NCI-H1694 (cell line): ENCODE measurements around the gene RITA1.

Experiments used
- DNase-seq: peaks from one replicate; lab custom pipeline; 2025; lab: John Stamatoyannopoulos, UW

RITA1 gene

DNA sequence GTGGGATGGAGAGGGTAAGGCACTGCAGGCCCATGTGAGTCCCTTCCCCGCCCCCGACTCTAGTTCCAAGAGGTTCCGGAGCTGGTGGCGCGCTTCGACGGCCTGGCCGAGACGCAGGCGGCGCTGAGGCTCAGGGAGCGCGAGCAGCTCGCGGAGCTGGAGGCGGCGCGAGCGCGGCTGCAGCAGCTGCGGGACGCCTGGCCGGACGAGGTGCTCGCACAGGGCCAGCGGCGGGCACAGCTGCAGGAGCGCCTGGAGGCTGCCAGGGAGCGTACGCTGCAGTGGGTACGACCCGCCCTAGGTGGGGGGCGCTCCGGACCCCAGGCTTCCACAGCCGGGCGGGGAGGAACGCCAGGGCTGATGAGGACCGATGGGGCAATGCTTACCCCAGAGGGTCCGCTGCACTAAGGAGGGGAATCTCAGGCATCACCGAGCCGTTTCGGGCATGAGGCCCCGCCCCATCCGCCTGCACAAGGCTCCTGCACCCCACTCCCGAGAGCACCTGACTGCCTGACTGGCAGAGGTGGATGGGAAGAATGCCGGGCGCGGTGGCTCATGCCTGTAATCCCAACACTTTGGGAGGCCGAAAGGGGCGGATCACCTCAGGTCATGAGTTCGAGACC is 31.1 kb upstream of the RITA1 start:
- no peak for DNase-seq

DNA sequence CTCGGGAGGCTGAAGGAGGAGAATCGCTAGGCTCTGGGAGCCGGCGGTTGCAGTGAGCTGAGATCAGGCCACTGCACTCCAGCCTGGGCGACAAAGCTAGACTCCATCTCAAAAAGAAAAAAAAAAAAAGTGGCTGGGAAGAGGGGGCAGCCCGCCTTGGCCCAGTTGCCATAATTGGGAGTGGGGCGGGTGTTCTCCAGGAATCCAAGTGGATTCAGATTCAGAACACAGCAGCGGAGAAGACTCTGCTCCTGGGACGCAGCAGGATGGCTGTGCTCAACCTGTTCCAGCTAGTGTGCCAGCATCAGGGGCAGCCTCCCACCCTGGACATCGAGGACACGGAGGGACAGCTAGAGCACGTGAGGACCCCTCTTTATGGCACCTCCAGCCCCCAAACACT is 30.5 kb upstream of the RITA1 start:
- DNase-seq: no peak

DNA sequence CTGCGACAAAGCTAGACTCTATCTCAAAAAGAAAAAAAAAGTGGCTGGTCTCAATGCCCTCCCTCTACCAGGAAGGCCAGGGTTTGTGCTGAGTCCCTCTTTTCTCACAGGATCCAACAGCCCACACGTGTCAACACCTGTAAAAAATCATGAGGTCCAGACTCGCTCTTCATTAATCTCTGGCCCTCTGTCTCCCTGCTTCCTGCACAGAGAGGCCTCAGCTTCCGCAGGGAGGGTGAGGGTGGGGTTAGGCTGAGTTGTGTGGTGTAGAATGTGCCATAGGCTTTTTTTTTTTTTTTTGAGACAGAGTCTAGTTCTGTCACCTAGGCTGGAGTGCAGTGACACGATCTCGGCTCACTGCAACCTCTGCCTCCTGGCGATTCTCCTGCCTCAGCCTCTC is 29.9 kb upstream of the RITA1 start:
- DNase-seq: no peak

DNA sequence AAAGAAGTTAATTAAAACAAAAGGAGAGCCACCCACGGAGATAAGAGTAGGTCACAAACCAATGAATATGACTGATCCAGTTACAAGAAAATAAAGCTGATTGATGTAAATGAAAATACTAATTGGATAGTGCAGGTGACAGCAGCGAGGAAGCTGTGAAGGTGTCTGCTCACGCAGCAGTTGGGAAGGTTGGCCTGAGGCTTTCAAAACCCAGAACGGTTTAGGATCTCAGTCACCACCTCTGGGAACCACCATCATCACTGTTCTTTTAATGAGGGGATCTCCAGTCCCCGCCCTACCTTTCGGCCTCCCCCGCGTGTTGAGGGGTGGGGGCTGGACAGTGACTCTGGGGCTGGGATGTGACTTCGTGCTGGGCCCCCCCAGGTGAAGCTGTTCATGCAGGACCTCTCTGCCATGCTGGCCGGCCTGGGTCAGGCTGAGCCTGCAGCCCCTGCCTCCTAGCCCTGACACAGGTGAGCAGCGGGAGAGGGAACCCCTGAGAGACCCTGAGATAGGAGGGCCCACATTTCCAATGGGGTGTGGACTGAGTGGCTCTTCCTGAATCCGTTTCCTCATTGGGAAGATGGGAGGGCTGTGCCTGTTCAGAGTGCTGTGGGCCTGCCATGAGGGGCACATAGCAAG is 28.2 kb upstream of the RITA1 start:
- DNase-seq: no peak

DNA sequence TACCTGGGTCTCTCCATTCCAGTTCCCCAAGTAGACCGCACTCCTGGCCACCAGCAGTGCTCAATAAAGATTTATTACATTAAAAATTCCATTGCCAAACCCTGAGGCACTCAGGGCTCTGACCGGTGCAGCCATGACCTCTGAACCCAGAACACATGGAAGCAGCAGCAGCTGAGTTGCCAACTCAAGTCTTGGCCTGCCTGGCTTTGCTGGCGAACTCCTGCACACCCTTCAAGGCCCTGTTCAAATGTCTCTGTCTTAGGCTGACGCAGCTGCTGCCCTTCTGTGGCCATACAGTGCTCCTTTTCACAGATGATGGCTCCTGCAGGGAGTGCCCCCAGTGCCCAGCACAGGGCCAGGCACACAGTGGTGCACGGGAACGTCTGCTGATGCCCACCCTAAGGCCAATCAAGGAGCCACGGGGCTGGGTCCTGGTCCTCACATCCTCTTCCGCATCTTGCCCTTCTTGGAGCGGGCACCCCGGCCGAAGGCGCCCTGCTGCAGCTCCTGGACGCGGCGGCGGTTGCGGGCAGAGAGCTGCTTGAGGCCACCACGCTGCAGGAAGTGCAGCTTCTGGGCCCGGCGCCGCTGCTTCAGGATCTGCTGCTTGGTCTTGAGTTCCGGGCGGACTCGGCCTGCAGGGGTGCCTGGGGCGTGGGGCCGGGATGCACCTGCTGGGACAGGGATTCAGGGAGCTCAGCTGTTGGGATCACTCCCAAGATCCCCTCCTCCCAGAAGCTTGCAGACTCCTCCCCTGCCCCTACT is 26.9 kb upstream of the RITA1 start:
- no peak for DNase-seq

DNA sequence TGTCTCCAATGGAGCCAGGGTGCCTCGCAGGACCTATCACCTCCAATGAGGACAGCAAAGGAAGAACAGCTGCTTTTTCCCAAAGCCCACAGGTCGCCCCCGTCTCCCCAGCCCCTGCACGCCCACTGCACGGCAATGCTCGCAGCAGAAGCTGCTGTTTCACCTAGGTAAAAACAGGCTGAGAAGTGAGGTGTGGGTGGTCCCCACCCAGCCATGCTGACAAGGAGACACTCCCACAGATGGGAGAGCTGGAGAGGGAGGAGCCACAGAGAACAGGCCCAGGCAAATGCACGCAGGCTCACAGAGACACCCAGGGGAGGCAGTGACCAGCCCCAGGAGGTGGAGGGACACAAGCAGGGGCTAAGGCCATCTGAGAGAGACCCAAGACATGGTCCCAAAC is 25.6 kb upstream of the RITA1 start:
- no peak for DNase-seq

DNA sequence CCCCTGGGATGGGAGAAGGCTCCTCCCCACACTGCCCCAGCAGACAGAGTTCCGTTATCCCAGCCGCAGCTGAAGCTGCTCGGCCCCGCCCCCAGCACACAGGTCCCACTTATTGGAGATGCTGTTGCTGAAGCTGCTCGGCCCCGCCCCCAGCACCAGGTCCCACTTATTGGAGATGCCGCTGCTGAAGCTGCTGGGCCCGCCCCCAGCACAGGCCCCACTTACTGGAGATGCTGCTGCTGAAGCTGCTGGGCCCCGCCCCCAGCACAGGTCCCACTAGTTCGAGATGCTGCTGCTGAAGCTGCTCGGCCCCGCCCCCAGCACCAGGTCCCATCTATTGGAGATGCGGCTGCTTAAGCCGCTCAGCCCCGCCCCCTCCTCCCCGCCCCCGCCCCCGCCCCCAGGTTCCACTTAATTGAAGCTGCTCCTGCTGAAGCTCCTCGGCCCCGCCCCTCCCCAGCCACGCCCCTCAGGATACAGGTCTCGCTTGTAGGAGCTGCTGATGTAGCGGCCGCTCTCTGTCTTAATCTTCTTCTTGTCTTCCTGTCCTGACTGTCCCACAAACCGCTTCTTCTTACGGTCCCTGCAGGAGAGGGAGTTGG is 24.0 kb upstream of the RITA1 start:
- DNase-seq: peak; percentile 59

DNA sequence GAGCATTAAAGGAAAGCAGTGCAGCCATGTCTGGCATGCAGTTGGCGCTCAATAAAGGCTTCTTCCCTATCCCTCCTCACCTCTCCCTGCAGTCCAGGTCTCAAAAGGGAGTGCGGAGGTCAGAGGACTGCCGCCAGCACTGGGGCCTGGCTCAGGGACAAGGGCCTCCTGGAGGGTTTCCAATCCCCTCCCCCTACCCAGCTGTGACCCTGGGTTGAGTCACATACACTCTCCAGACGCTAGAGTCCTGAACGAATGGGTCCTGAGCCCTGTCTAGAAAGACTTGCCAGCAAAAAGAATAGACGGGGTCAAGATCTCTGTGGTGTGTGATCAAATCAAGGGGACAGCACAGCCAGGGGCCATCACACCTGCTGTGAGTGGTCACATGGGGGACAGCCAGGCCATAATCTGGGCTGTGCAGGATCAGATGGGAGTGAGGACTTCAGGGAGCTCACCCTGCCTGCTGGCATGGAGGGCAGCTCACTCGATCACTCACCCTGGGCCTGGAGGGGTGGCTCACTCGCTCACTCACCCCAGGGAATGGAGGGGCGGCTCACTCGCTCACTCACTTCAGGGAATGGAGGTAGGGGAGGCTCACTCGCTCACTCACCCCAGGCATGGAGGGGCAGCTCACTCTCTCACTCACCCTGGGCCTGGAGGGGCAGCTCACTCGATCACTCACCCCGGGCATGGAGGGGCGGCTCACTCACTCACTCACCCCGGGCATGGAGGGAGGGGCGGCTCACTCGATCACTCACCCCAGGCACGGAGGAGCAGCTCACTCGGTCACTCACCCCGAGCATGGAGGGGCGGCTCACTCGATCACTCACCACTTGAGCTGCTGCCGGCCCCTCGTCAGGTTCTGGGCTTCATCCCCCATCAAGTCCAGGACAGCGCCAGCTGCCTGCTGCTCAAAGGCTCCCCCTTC is 23.2 kb upstream of the RITA1 start:
- peak; percentile 2 for DNase-seq

DNA sequence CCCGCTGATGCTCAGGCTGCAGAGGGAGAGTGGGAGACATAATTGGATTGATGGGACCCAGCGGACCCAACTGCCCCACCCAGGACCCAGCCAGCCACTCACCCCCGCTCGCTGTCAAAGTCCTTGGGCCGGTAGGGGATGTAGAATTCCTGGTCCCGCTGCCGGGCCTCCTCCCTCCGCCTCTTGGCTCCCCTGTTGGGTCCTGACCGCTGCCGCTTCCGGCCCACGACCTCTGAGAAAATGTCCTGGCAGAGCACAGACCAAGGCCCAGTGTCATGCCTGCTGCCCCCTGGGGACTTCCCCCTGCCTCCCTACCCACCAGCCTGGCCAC is 22.5 kb upstream of the RITA1 start:
- no peak for DNase-seq

DNA sequence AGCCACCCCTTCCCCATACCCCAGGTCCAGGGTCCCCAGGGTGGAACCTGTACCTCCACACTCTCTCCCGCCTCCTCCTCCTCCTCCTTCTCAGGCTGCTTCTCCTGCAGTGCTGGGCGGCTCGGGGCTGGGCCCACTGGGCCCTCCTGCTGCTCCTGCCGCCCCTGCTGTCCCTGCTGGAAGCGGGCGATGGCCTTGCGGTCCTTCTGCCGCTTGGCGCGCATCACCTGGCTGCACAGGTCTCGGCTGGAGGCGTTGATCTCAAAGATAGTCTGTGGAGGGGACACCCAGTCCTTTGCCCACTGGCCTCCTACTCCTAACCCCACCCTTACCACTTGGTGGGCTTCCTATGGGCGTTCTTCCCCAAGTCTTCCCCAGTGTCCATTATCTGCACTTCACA is 21.5 kb upstream of the RITA1 start:
- no peak for DNase-seq

DNA sequence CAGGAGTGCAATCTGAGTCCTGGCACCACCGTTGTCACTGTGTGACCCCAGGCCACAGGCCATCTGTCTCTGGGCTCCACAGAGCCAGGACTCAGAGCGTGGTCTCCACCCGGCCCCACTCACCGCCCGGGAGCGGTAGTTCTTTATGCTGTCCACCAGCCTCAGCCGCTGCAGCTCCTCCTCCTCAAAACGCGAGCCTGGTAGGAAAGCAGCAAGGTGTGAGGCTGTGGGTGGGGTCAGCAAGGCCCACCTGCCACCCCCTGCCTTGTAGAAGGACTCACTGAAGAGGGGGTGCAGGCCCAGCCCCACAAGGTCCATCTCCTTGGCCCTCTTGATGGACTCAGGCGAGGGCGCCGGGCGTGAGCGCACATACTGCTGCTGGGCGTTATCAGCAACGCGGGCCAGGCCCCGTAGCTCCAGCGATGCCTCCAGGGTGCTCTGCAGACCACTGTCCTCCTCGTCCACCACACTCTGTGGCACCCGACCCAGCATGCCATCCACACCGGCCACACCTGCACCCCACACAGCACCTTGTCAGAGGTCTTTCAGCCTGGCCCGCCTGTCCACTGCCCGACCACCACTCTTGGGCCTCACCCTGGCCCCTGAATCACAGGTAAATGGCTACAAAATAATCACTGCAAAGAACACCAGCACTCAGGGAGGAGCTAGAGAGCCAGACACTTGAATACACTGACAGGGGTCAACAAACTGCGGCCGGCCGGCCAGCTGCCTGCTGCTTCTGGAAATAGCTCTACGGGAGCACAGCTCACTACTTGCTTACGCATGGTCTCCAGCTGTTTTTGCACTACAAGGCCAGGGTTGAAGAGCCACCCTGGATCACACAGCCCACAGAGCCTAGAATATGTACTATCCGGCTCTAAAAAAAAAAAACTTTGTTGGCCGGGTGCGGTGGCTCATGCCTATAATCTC is 19.7 kb upstream of the RITA1 start:
- DNase-seq: no peak

DNA sequence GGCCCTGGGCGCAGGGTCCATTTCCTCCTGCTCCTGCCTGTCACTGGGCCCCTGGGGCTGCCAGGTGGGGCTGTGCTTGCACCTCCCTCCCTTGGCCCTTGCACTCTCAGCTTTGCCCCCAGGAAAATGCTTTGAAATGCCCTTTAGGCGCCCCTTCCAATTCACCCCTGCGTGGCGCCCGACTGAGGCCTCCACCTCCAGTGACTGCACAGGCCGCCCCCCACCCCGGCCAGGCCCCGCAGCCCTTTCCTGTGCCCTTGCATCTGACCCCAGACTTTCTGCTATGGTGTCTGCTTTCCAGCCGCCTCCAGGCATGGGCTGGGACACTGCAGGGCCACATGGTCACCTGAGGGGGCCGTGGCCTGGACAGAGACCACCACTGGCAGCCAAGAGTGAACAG is 17.7 kb upstream of the RITA1 start:
- no peak for DNase-seq

DNA sequence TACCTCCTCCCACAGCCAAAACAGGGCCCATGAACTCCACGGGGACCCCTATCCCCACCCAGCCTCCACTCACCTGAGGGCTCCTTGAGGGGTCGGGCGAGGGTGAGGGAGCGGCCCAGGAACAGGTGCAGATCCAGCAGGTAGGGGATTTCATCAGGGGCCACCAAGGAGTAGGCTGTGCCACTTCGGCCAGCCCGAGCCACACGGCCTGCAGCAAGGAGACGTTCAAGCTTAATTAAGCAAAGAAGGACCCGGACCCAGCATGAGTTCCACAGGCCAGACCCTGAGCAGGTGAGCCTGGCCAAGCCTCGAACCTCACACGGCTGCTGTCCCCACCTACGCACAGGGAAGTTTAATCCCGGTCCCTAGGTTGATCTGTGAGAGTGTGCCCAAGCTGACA is 15.8 kb upstream of the RITA1 start:
- no peak for DNase-seq

DNA sequence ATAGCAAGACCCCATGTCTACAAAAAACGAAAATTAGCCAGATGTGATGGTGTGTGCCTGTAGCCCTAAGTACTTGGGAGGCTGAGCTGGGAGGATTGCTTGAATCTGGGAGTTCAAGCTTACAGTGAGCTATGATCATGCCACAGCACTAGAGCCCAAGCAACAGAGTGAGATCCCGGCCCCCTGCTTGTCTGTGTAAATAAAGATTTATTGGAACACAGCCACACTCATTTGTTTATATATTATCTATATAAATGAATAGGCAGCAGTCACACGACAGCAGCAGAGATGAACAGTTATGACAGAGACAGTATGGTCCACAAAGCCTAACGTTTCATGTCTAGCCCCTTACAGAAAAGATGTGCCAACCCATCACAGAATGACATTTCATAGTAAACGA is 15.1 kb upstream of the RITA1 start:
- no peak for DNase-seq

DNA sequence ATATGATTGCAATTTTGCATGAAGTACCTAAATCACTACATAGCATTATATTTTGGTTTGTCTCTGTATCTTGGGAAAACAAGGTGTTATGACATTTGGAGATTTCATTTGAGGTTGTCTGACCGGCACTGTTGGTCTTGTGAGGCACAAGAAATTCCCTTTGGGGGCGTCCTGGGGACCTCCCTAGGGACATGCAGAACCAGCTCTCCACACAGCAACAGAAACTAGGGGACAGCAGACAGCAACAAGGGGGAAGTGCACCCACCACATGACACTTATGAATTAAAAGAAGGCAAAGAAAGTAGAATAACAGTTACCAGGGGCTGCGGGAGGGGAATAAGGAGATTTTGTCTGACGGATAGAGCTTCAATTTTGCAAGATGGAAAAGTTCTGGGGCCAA is 14.6 kb upstream of the RITA1 start:
- no peak for DNase-seq

DNA sequence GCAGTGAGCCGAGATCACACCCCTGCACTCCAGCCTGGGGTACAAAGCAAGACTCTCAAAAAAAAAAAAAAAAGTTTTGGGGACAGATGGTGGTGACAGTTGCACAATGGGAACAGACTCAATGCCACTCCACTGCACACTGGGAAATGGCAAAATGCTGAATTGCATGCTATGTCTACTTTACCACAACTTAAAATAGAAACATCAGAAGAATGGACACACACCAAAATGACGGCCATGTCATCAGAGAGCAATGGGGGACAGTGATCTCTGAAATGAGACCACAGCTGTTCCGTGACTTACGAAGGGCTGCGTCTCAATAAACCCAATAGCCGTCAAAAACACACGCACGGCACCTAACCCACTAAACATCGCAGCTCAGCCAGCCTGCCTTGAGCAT is 14.0 kb upstream of the RITA1 start:
- no peak for DNase-seq

DNA sequence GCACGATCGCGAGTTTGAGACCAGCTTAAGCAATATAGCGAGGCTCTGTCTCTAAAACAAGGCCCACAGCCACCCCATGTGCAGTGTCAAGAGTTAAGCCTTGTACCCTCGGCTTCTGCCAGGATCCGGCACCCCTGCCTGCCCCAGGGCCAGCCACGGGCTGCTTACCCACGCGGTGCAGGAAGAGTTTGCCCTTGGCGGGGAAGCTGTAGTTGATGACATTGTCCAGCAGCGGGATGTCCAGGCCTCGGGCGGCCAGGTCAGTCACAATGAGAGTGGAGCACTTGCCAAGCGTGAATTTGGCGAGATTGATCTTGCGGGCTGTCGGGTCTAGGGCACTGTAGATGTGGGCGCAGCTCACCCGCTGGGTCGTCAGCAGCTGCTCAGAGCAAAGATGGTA is 13.3 kb upstream of the RITA1 start:
- DNase-seq: no peak

DNA sequence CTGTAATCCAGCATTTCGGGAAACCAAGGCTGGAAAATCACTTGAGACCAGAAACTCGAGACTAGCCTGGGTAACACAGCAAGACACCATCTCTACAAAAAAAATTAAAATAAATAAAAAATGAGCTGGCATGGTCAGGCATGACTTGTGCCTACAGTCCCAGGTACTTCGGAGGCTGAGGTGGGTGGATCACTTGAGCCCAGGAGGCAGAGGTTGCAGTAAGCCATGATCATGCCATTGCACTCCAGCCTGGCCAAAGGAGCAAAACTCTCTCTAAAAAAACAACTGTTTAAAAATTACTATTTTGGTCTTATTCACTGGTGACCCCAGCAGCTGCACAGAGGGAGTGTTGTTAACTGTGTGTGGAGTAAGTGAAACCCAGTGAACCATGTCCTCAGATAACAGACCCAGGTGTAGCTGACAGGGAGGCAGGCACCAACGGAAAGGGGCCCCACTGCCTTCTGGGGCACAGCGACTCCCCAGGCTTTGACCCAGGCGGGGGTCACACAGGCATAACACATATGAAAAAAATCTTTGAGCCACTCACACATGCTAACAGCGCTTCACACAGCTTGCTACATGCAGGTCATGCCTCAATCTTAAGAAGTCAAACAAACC is 12.3 kb upstream of the RITA1 start:
- DNase-seq: no peak

DNA sequence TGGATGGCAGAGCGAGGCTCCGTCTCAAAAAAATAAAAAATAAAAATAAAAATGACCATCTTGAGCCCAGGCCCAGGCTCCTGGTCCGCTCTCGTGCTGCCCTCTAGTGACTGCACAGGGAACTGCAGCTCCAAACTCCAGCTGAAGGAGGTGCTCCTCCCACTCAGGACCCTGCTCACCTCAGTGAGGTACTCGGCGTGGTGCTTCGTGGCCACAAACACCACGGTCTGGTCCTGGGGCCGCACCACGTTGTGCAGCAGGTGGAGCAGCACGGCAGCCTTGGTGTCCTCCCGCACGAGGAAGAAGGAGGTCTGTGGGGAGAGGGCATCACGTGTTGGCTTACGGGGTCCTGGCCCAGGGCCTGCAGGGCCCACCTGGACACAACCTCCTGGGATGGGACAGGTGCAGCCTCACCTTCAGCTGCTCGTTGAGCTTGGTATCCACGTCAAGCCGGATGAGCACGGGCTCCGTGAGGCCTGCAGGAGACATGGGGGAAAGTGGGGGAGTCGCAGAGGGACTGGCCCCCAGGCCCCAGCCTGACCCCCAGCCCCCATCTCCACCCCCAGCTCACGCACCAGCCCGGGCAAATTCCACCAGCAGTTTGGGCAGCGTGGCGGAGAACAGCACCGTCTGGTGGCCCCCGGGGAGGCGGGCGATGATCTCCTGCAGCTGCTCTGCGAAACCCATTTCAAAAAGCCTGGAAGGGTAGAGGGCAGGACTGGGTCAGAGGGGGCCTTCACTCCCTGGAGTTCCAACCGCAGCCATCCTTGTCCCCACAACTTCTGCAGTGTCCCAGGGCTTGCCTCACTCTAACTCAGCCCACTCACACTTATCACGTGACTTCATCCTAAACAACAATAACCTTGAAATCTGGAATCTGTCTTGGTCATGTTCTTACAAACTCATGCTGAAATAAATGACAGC is 10.8 kb upstream of the RITA1 start:
- peak; percentile 50 for DNase-seq

DNA sequence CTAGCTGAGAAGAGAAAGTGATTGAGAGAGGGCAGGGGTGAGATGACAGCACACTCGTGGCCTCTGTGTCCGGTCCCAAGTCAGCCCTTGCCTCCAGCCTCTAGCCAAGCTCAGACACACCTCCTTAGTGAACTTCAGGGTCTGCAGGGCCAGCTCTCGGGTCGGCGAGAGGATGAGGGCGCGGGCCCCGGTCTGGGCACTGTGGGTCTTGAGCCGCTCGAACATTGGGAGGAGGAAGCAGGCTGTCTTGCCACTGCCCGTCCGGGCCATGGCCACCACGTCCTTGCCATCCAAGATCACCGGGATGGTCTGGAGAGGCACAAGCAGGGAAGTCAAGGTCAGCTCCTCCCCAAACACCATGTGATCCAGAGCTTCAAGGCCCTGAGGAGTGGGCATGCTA is 6.5 kb upstream of the RITA1 start:
- DNase-seq: no peak
